WTC11 (cell line): ENCODE results near the gene ABCF2. TPM values are rescaled to one million over a fixed set of nuclear protein-coding genes. Genes with fewer than 3 reads are reported as not detected.

Experiments used
- ATAC-seq: fragments of 200-7000 bp; cut with Tn5 transposase; 2 replicates; pipeline ENCODE4 v1.10.0; 2021; ENCODE audit warnings: mild to moderate bottlenecking, moderate library complexity
- CTCF ChIA-PET: fragments of 300-600 bp; sonication (Branson Sonifier 250); formaldehyde crosslinking; loops from one replicate; lab custom pipeline; 2021; ENCODE audit warnings: antibody characterized with exemption; lab: Charles Lee
- POLR2A ChIA-PET: fragments of 350-600 bp; sonication (Branson Sonifier 250); formaldehyde crosslinking; loops from one replicate; lab custom pipeline; 2021; ENCODE audit warnings: antibody characterized with exemption; lab: Charles Lee
- DNase-seq: peaks from one replicate; pipeline ENCODE4 v3.0.0; 2021; ENCODE audit warnings: low spot score
- H3K27ac Mint-ChIP-seq: 2 replicates; pipeline ENCODE4 v1.8.0; 2021; ENCODE audit warnings: mixed read lengths
- H3K27me3 Mint-ChIP-seq: 2 replicates; pipeline ENCODE4 v1.8.0; 2021; ENCODE audit warnings: low read depth, mild to moderate bottlenecking, moderate library complexity, mixed read lengths
- H3K36me3 Mint-ChIP-seq: 2 replicates; pipeline ENCODE4 v1.8.0; 2021; ENCODE audit warnings: mixed read lengths
- H3K4me1 Mint-ChIP-seq: 2 replicates; pipeline ENCODE4 v1.8.0; 2022; ENCODE audit warnings: mixed read lengths
- H3K4me3 Mint-ChIP-seq: 2 replicates; pipeline ENCODE4 v1.8.0; 2021; ENCODE audit warnings: mild to moderate bottlenecking, moderate library complexity, mixed read lengths
- H3K9me3 Mint-ChIP-seq: 2 replicates; pipeline ENCODE4 v1.8.0; 2021; ENCODE audit warnings: mixed read lengths
- AFF4 ChIP-seq: sonication (generic); formaldehyde crosslinking; IDR thresholded peaks from 2 replicates; pipeline ENCODE4 v1.8.1; 2023; ENCODE audit warnings: mild to moderate bottlenecking, missing genetic modification reagents, borderline replicate concordance
- CDX4 ChIP-seq: fragments of 250-450 bp; sonication (Bioruptor Pico); IDR thresholded peaks from 2 replicates; pipeline ENCODE4 v1.9.0; 2021; ENCODE audit warnings: moderate library complexity, mild to moderate bottlenecking, inconsistent platforms, borderline replicate concordance
- CREM ChIP-seq: sonication (generic); formaldehyde crosslinking; IDR thresholded peaks from 2 replicates; pipeline ENCODE4 v1.8.1; 2022; ENCODE audit warnings: mild to moderate bottlenecking, missing genetic modification reagents, moderate library complexity
- E2F5 ChIP-seq: sonication (generic); formaldehyde crosslinking; IDR thresholded peaks from 2 replicates; pipeline ENCODE4 v1.8.1; 2022; ENCODE audit warnings: mild to moderate bottlenecking, moderate library complexity, missing genetic modification reagents
- EMX1 ChIP-seq: fragments of 250-450 bp; sonication (Bioruptor Pico); IDR thresholded peaks from 2 replicates; pipeline ENCODE4 v1.8.0; 2021; ENCODE audit warnings: mild to moderate bottlenecking
- GABPB1 ChIP-seq: sonication (generic); formaldehyde crosslinking; IDR thresholded peaks from 2 replicates; pipeline ENCODE4 v1.8.1; 2023; ENCODE audit warnings: mild to moderate bottlenecking, missing genetic modification reagents
- GTF2I ChIP-seq: fragments of 250-450 bp; sonication (Bioruptor Pico); conservative IDR thresholded peaks from 2 replicates; pipeline ENCODE4 v1.4.0; 2021; ENCODE audit warnings: mild to moderate bottlenecking
- HMGA2 ChIP-seq: fragments of 250-450 bp; sonication (Bioruptor Pico); IDR thresholded peaks from 2 replicates; pipeline ENCODE4 v1.4.0; 2021; ENCODE audit warnings: mild to moderate bottlenecking, moderate library complexity
- IRF2 ChIP-seq: sonication (generic); formaldehyde crosslinking; IDR thresholded peaks from 2 replicates; pipeline ENCODE4 v1.8.0; 2022; ENCODE audit warnings: low read depth, missing genetic modification reagents, borderline replicate concordance
- JAZF1 ChIP-seq: fragments of 250-450 bp; sonication (Bioruptor Pico); IDR thresholded peaks from 2 replicates; pipeline ENCODE4 v1.9.0; 2021; ENCODE audit warnings: moderate library complexity, mild to moderate bottlenecking, inconsistent platforms
- MYBL2 ChIP-seq: sonication (generic); formaldehyde crosslinking; IDR thresholded peaks from 2 replicates; pipeline ENCODE4 v1.8.1; 2023; ENCODE audit warnings: mild to moderate bottlenecking, moderate library complexity, missing genetic modification reagents
- NFE2L1 ChIP-seq: sonication (generic); formaldehyde crosslinking; IDR thresholded peaks from 2 replicates; pipeline ENCODE4 v1.8.1; 2023; ENCODE audit warnings: missing genetic modification reagents
- RORB ChIP-seq: fragments of 250-450 bp; sonication (Bioruptor Pico); IDR thresholded peaks from 2 replicates; pipeline ENCODE4 v1.9.0; 2021; ENCODE audit warnings: mild to moderate bottlenecking
- TEAD1 ChIP-seq: sonication (generic); formaldehyde crosslinking; IDR thresholded peaks from 2 replicates; pipeline ENCODE4 v1.8.0; 2022; ENCODE audit warnings: mild to moderate bottlenecking, missing genetic modification reagents
- USF1 ChIP-seq: sonication (generic); formaldehyde crosslinking; IDR thresholded peaks from 2 replicates; pipeline ENCODE4 v1.8.0; 2022; ENCODE audit warnings: mild to moderate bottlenecking, missing genetic modification reagents
- ZNF219 ChIP-seq: sonication (generic); formaldehyde crosslinking; IDR thresholded peaks from 2 replicates; pipeline ENCODE4 v1.8.0; 2023; ENCODE audit warnings: missing genetic modification reagents, mild to moderate bottlenecking, borderline replicate concordance
- ZNF263 ChIP-seq: sonication (generic); formaldehyde crosslinking; IDR thresholded peaks from 2 replicates; pipeline ENCODE4 v1.8.1; 2022; ENCODE audit warnings: low read depth, mild to moderate bottlenecking, moderate library complexity, missing genetic modification reagents
- total RNA-seq: library from RNA; stranded (reverse); gene quantifications from 3 replicates; pipeline ENCODE4 v1.2.3, GENCODE V29; 2021
- TF ChIP-seq, protein P1 (sequence below): fragments of 250-450 bp; sonication (Bioruptor Pico); IDR thresholded peaks from 2 replicates; pipeline ENCODE4 v2.1.2; 2022; ENCODE audit warnings: mild to moderate bottlenecking, moderate library complexity

ABCF2 gene
- total RNA-seq, 1 experiment from 2014 or later, result 43.7 TPM

DNA sequence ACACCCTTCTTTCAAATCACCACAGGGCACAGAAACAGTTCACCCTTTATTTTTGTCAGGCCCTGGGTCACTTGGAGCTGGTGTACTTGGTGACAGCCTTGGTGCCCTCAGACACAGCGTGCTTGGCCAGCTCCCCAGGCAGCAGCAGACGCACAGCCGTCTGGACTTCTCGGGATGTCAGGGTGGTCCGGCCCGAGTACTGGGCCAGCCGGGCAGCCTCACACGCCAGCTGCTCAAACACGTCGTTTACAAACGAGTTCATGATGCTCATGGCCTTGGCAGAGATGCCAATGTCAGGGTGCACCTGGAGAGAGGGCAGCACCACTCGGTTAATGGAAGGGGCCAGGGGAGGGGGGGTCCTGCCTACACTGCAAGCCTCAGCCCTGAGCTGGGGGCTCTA lies 19.2 kb downstream of the ABCF2 start:
- DNase-seq, result no peak
- Mint-ChIP-seq H3K36me3 (no peaks in the 10 kb centered on the region), H3K4me1 (peaks cover 12% of the 10 kb centered on the region)

GRCh38 chr7:151207315-151207714 lies 19.7 kb downstream of the ABCF2 start:
- Mint-ChIP-seq H3K9me3 (no peaks in the 10 kb centered on the region), H3K36me3 (no peaks in the 10 kb centered on the region), H3K27me3 (peaks cover 7% of the 10 kb centered on the region), H3K27ac (no peak overlapping the region), H3K4me3 (no peak overlapping the region), H3K4me1 (peaks cover 12% of the 10 kb centered on the region)
- TF ChIP-seq ZNF219 (CRISPR knock-in tag) (no peak), EMX1 (no peak), NFE2L1 (no peak), MYBL2 (no peak), HMGA2 (CRISPR knock-in tag) (no peak), IRF2 (CRISPR knock-in tag) (no peak), CDX4 (CRISPR knock-in tag) (no peak), E2F5 (CRISPR knock-in tag) (no peak), RORB (CRISPR knock-in tag) (no peak), AFF4 (CRISPR knock-in tag) (no peak), TEAD1 (CRISPR knock-in tag) (no peak)
- TF ChIP-seq, protein P1, sequence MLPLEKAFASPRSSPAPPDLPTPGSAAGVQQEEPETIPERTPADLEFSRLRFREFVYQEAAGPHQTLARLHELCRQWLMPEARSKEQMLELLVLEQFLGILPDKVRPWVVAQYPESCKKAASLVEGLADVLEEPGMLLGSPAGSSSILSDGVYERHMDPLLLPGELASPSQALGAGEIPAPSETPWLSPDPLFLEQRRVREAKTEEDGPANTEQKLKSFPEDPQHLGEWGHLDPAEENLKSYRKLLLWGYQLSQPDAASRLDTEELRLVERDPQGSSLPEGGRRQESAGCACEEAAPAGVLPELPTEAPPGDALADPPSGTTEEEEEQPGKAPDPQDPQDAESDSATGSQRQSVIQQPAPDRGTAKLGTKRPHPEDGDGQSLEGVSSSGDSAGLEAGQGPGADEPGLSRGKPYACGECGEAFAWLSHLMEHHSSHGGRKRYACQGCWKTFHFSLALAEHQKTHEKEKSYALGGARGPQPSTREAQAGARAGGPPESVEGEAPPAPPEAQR (CRISPR knock-in tag), result no peak
- no peak for ATAC-seq
- ChIA-PET CTCF (interaction anchor here (2.4 kb wide), 1 partner anchor 37 kb away, joined by 7 read pairs; no protein-coding TSS in a partner anchor), POLR2A (no interaction called here)
- DNase-seq, result no peak

More for the DNA sequence above, 19.2 kb downstream of the ABCF2 start:
- Mint-ChIP-seq H3K27me3 (peaks cover 6% of the 10 kb centered on the region), H3K27ac (no peak overlapping the region), H3K4me3 (no peak overlapping the region), H3K9me3 (no peaks in the 10 kb centered on the region)
- TF ChIP-seq USF1 (CRISPR knock-in tag), result no peak
- TF ChIP-seq ZNF263 (CRISPR knock-in tag), result no peak
- TF ChIP-seq CREM (CRISPR knock-in tag), result no peak
- TF ChIP-seq JAZF1 (CRISPR knock-in tag), result no peak
- no peak for TF ChIP-seq GTF2I (CRISPR knock-in tag)
- no peak for TF ChIP-seq GABPB1 (CRISPR knock-in tag)
- ChIA-PET POLR2A (no interaction called here), CTCF (interaction anchor here (2.4 kb wide), 1 partner anchor 37 kb away, joined by 7 read pairs; no protein-coding TSS in a partner anchor)
- ATAC-seq, result no peak
